LNCaP clone FGC (cell line): ENCODE measurements around the gene DNAAF5.

Experiments
- DNase-seq: peaks from one replicate; pipeline ENCODE4 v3.0.0-alpha.2; 2011; ENCODE audit warnings: low read depth
- H3K4me3 ChIP-seq: 2 replicates; pipeline ENCODE4 v1.5.1; 2011; ENCODE audit warnings: mild to moderate bottlenecking, low read depth, low read length, control low read depth
- CTCF ChIP-seq: IDR thresholded peaks from 2 replicates; pipeline ENCODE4 v1.5.1; 2012; ENCODE audit warnings: mild to moderate bottlenecking; ENCODE audit not compliant: control insufficient read depth, insufficient read depth; ENCODE audit errors: extremely low read depth

The DNAAF5 gene

GRCh38 chr7:835485-836401, 109.2 kb downstream of the DNAAF5 start:
- DNase-seq = no peak
- no peak for TF ChIP-seq CTCF
- no peak overlapping the region for H3K4me3 ChIP-seq
